ENCODE results near the gene PIEZO1. TPM values are rescaled to one million over a fixed set of nuclear protein-coding genes. Genes with fewer than 3 reads are reported as not detected.
A peak's percentile ranks its signal among the peaks of the same experiment; 100 is the strongest.

Gene PIEZO1
- total RNA-seq, 1 donor from 2014 or later, result 5.5 TPM

GRCh38 chr16:88778271-88778525, 6.8 kb downstream of the PIEZO1 start:
- no peaks in the 10 kb centered on the region for H3K9me3 Mint-ChIP-seq
- DNase-seq (ENCODE audit: low spot score), result no peak
- peaks cover 4% of the 10 kb centered on the region for H3K27me3 ChIP-seq
- H3K4me3 ChIP-seq, result no peak overlapping the region
- no peak overlapping the region for H3K9ac ChIP-seq
- no peaks in the 10 kb centered on the region for H3K36me3 ChIP-seq
- H3K4me1 Mint-ChIP-seq, result peaks cover 44% of the 10 kb centered on the region
- H3K27ac ChIP-seq, result no peak overlapping the region
- H3K79me2 ChIP-seq (ENCODE audit: low read depth), result no peaks in the 10 kb centered on the region
- peaks cover 35% of the 10 kb centered on the region for H3K4me1 ChIP-seq
- TF ChIP-seq EZH2phosphoT487 (IDR thresholded peaks at IDR 0.05) (no peak), CTCF (IDR thresholded peaks at IDR 0.05) (no peak), EZH2 (IDR thresholded peaks at IDR 0.05) (no peak)
- H4K20me1 ChIP-seq (ENCODE audit: low read depth), result no peaks in the 10 kb centered on the region
- no peak overlapping the region for H3K4me3 Mint-ChIP-seq
- peaks cover 11% of the 10 kb centered on the region for H3K27me3 Mint-ChIP-seq (ENCODE audit: insufficient read depth, low read depth)
- H3K27ac Mint-ChIP-seq, result no peak overlapping the region
- no peaks in the 10 kb centered on the region for H3K9me3 ChIP-seq (ENCODE audit: low read depth)
- H3F3A ChIP-seq (ENCODE audit: low read depth), result peaks cover 8% of the 10 kb centered on the region
- no peak overlapping the region for H3K4me2 ChIP-seq
- no peak overlapping the region for H2AFZ ChIP-seq (replicated peaks)
- no peaks in the 10 kb centered on the region for H3K36me3 Mint-ChIP-seq

GRCh38 chr16:88777471-88778270, 7.3 kb downstream of the PIEZO1 start:
- no peaks in the 10 kb centered on the region for H4K20me1 ChIP-seq (ENCODE audit: low read depth)
- H3K36me3 ChIP-seq, result no peaks in the 10 kb centered on the region
- H3K9me3 Mint-ChIP-seq, result no peaks in the 10 kb centered on the region
- H3K4me3 Mint-ChIP-seq, result no peak overlapping the region
- no peaks in the 10 kb centered on the region for H3K79me2 ChIP-seq (ENCODE audit: low read depth)
- no peak overlapping the region for H3K4me3 ChIP-seq
- peaks cover 7% of the 10 kb centered on the region for H3K27me3 Mint-ChIP-seq (ENCODE audit: insufficient read depth, low read depth)
- TF ChIP-seq EZH2phosphoT487 (IDR thresholded peaks at IDR 0.05), result no peak
- no peak for TF ChIP-seq CTCF (IDR thresholded peaks at IDR 0.05)
- no peak for TF ChIP-seq EZH2 (IDR thresholded peaks at IDR 0.05)
- peak overlapping the region; percentile 17 for H2AFZ ChIP-seq (replicated peaks)
- H3K27ac Mint-ChIP-seq, result peak overlapping the region; percentile 29
- no peaks in the 10 kb centered on the region for H3K36me3 Mint-ChIP-seq
- peaks cover 6% of the 10 kb centered on the region for H3F3A ChIP-seq (ENCODE audit: low read depth)
- H3K4me2 ChIP-seq, result peak overlapping the region; percentile 8
- DNase-seq (ENCODE audit: low spot score), result peak; percentile 67
- no peak overlapping the region for H3K27ac ChIP-seq
- peaks cover 42% of the 10 kb centered on the region for H3K4me1 Mint-ChIP-seq
- H3K27me3 ChIP-seq, result no peaks in the 10 kb centered on the region
- no peaks in the 10 kb centered on the region for H3K9me3 ChIP-seq (ENCODE audit: low read depth)
- peaks cover 39% of the 10 kb centered on the region for H3K4me1 ChIP-seq
- H3K9ac ChIP-seq, result no peak overlapping the region

GRCh38 chr16:88775825-88776224, 9.2 kb downstream of the PIEZO1 start:
- H4K20me1 ChIP-seq (ENCODE audit: low read depth), result no peaks in the 10 kb centered on the region
- TF ChIP-seq EZH2phosphoT487 (IDR thresholded peaks at IDR 0.05) (no peak), CTCF (IDR thresholded peaks at IDR 0.05) (no peak), EZH2 (IDR thresholded peaks at IDR 0.05) (no peak)

More at GRCh38 chr16:88775825-88776224, 9.2 kb downstream of the PIEZO1 start:
- no peaks in the 10 kb centered on the region for H3K36me3 Mint-ChIP-seq
- H3K27ac Mint-ChIP-seq, result no peak overlapping the region
- Histone ChIP-seq H3K4me1 (peaks cover 46% of the 10 kb centered on the region), H3K27ac (no peak overlapping the region), H3K9me3 (ENCODE audit: low read depth) (no peaks in the 10 kb centered on the region), H3K9ac (no peak overlapping the region), H3K4me3 (no peak overlapping the region), H3F3A (ENCODE audit: low read depth) (peaks cover 12% of the 10 kb centered on the region), H2AFZ (replicated peaks) (no peak overlapping the region), H3K79me2 (ENCODE audit: low read depth) (no peaks in the 10 kb centered on the region), H3K36me3 (no peaks in the 10 kb centered on the region), H3K4me2 (no peak overlapping the region), H3K27me3 (no peaks in the 10 kb centered on the region)
- no peak overlapping the region for H3K4me3 Mint-ChIP-seq
- H3K27me3 Mint-ChIP-seq (ENCODE audit: insufficient read depth, low read depth), result peaks cover 5% of the 10 kb centered on the region
- H3K9me3 Mint-ChIP-seq, result no peaks in the 10 kb centered on the region
- peaks cover 44% of the 10 kb centered on the region for H3K4me1 Mint-ChIP-seq
- DNase-seq (ENCODE audit: low spot score), result no peak
